ENCODE measurements around the gene PDZD4.
"Not testable (repeated sequence)": the region's sequence is repeated elsewhere in the genome, so short reads cannot be mapped to it uniquely, and the experiment has no call there.

The PDZD4 gene

GRCh38 chrX:153831429-153832150 is 1.2 kb upstream of the PDZD4 start:
- no peak for DNase-seq

GRCh38 chrX:153830640-153831428 is 490 bp upstream of the PDZD4 start:
- DNase-seq, result no peak

- DNase-seq, result no peak
Observed at GRCh38 chrX:153829549-153829798, 870 bp downstream of the PDZD4 start.

- no peak for DNase-seq
Observed at GRCh38 chrX:153828723-153829548, 1.4 kb downstream of the PDZD4 start.

- DNase-seq, result no peak
Observed at GRCh38 chrX:153828308-153828707, 2.0 kb downstream of the PDZD4 start.

- DNase-seq, result no peak
Observed at GRCh38 chrX:153827903-153828302, 2.4 kb downstream of the PDZD4 start.

- no peak for DNase-seq
Observed at GRCh38 chrX:153827016-153827415, 3.3 kb downstream of the PDZD4 start.

GRCh38 chrX:153825042-153825441 is 5.3 kb downstream of the PDZD4 start:
- no peak for DNase-seq

GRCh38 chrX:153824348-153824747 is 6.0 kb downstream of the PDZD4 start:
- DNase-seq, result no peak

GRCh38 chrX:153821066-153821465 is 9.3 kb downstream of the PDZD4 start:
- DNase-seq, result no peak

GRCh38 chrX:153820601-153821000 is 9.7 kb downstream of the PDZD4 start:
- no peak for DNase-seq

- no peak for DNase-seq
Observed at GRCh38 chrX:153819384-153820040, 10.8 kb downstream of the PDZD4 start.

- DNase-seq, result peak; percentile 63
Observed at GRCh38 chrX:153818571-153819383, 11.6 kb downstream of the PDZD4 start.

GRCh38 chrX:153818064-153818463 is 12.3 kb downstream of the PDZD4 start:
- DNase-seq, result not testable (repeated sequence)

- peak; percentile 42 for DNase-seq
Observed at GRCh38 chrX:153816831-153817690, 13.3 kb downstream of the PDZD4 start.

GRCh38 chrX:153814591-153815315 is 15.6 kb downstream of the PDZD4 start:
- DNase-seq, result no peak

GRCh38 chrX:153813161-153813560 is 17.2 kb downstream of the PDZD4 start:
- DNase-seq, result no peak

GRCh38 chrX:153812220-153812619 is 18.1 kb downstream of the PDZD4 start:
- no peak for DNase-seq

- no peak for DNase-seq
Observed at GRCh38 chrX:153807976-153808375, 22.4 kb downstream of the PDZD4 start.

- no peak for DNase-seq
Observed at GRCh38 chrX:153806999-153807575, 23.3 kb downstream of the PDZD4 start.
